Activated CD4-positive, alpha-beta T cell treated with anti-CD3 and anti-CD28 coated beads for 48 hours (primary cell): ENCODE measurements around the gene MRI1.

ENCODE experiments used
- DNase-seq: peaks from one replicate; pipeline ENCODE4 v3.0.0-alpha.2; 2020

The MRI1 gene

GRCh38 chr19:13764101-13764807, at the start of gene MRI1:
Gene MRI1 (plus strand): TSS chr19:13764522. CDS start chr19:13764589, 67 bp downstream.
- peak; percentile 70 for DNase-seq

- DNase-seq: no peak
Observed at GRCh38 chr19:13717194-13717643, 47.1 kb upstream of the MRI1 start.

- DNase-seq: no peak
Observed at GRCh38 chr19:13718733-13719132, 45.6 kb upstream of the MRI1 start.

- DNase-seq: no peak
Observed at GRCh38 chr19:13722146-13722545, 42.2 kb upstream of the MRI1 start.

GRCh38 chr19:13723206-13723605, 41.1 kb upstream of the MRI1 start:
- no peak for DNase-seq

- DNase-seq: no peak
Observed at GRCh38 chr19:13726323-13726722, 38.0 kb upstream of the MRI1 start.

GRCh38 chr19:13727798-13728197, 36.5 kb upstream of the MRI1 start:
- no peak for DNase-seq

GRCh38 chr19:13729859-13730258, 34.5 kb upstream of the MRI1 start:
- no peak for DNase-seq

- peak; percentile 95 for DNase-seq
Observed at GRCh38 chr19:13731147-13731964, 33.0 kb upstream of the MRI1 start.

GRCh38 chr19:13732337-13732736, 32.0 kb upstream of the MRI1 start:
- DNase-seq: no peak

- no peak for DNase-seq
Observed at GRCh38 chr19:13734751-13735150, 29.6 kb upstream of the MRI1 start.

GRCh38 chr19:13738073-13738472, 26.2 kb upstream of the MRI1 start:
- no peak for DNase-seq

- no peak for DNase-seq
Observed at GRCh38 chr19:13741893-13742292, 22.4 kb upstream of the MRI1 start.

GRCh38 chr19:13742756-13743155, 21.6 kb upstream of the MRI1 start:
- no peak for DNase-seq

- no peak for DNase-seq
Observed at GRCh38 chr19:13744174-13744573, 20.1 kb upstream of the MRI1 start.

GRCh38 chr19:13747098-13747453, 17.2 kb upstream of the MRI1 start:
- DNase-seq: no peak

GRCh38 chr19:13748169-13748828, 16.0 kb upstream of the MRI1 start:
- peak; percentile 22 for DNase-seq

- no peak for DNase-seq
Observed at GRCh38 chr19:13751436-13751835, 12.9 kb upstream of the MRI1 start.

- peak; percentile 27 for DNase-seq
Observed at GRCh38 chr19:13753622-13754021, 10.7 kb upstream of the MRI1 start.

GRCh38 chr19:13756210-13756609, 8.1 kb upstream of the MRI1 start:
- DNase-seq: no peak

- no peak for DNase-seq
Observed at GRCh38 chr19:13757805-13758772, 6.2 kb upstream of the MRI1 start.

GRCh38 chr19:13758795-13759194, 5.5 kb upstream of the MRI1 start:
- no peak for DNase-seq

- DNase-seq: no peak
Observed at GRCh38 chr19:13761423-13761822, 2.9 kb upstream of the MRI1 start.
